Ovary (tissue), 9 donors: Measurements from ENCODE around the gene TCEANC2. TPM values are rescaled to one million over a fixed set of nuclear protein-coding genes. Genes with fewer than 3 reads are reported as not detected.

Experiments used
- DNase-seq, 5 donors: peaks; one replicate each; pipeline ENCODE4 v3.0.0-alpha.2; 2019 to 2020
- H3K27ac ChIP-seq, 2 donors: fragments of 200-600 bp; one replicate each; pipeline versions ENCODE4 v1.5.1 to v1.8.0; 2019 to 2022
- H3K27me3 ChIP-seq: fragments of 200-600 bp; one replicate; pipeline ENCODE4 v1.8.0; 2022
- H3K36me3 ChIP-seq: fragments of 200-600 bp; sonication (generic); one replicate; pipeline ENCODE4 v1.5.1; 2019
- H3K4me1 ChIP-seq: one replicate; pipeline ENCODE4 v1.8.1; 2013; ENCODE audit warnings: mild to moderate bottlenecking, moderate library complexity; ENCODE audit not compliant: insufficient read depth
- H3K4me3 ChIP-seq: fragments of 200-600 bp; sonication (generic); one replicate; pipeline ENCODE4 v1.5.1; 2017
- H3K9me3 ChIP-seq, 2 donors: fragments of 200-600 bp in 1 of 2; sonication (generic) in 1 of 2; one replicate each; pipeline versions ENCODE4 v1.5.1 to v1.8.1; 2013 to 2019; ENCODE audit warnings: mild to moderate bottlenecking in 1 of 2, moderate library complexity in 1 of 2
- EP300 ChIP-seq: sonication (generic); formaldehyde crosslinking; IDR thresholded peaks from one replicate; pipeline ENCODE4 v1.6.1; 2017; ENCODE audit warnings: antibody characterized with exemption
- POLR2A ChIP-seq: fragments of 450-650 bp; IDR thresholded peaks from one replicate; pipeline ENCODE4 v1.6.1; 2017; ENCODE audit warnings: antibody characterized with exemption, mild to moderate bottlenecking, moderate library complexity
- WGBS, 3 donors: extraction: QIAGEN DNeasy Blood & Tissue Kit in 1 of 3; methylation state at CpG; one replicate each; pipeline versions ENCODE4 v1.1.5 to v1.1.7; 2013 to 2017; 5-methylcytosine and 5-hydroxymethylcytosine counted together
- intact Hi-C, 4 donors: fragments of 100-400 bp; cut with DNase I; formaldehyde crosslinking; loops; one replicate each; pipeline versions ENCODE4 v1.11.0 to v1.15.1; 2022 to 2023
- polyA plus RNA-seq, 2 donors: library from polyadenylated mRNA; stranded (reverse); fragments of 200-250 nt in 1 of 2; fragments of 350-450 nt in 1 of 2; fragmentation: Illumina TruSeq in 1 of 2; extraction: RNeasy Lipid Tissue Mini Kit (QIAGEN cat#74804) in 1 of 2; gene quantifications; one replicate each; pipeline ENCODE4 v1.2.3, GENCODE V29; 2013 to 2014
- total RNA-seq, 7 donors: library from RNA; depleted of rRNA in 2 of 7; stranded (reverse); fragments of >200 nt in 2 of 7; fragmentation: NEBNext Ultra II Directional in 3 of 7; extraction: Animal tissue kit (Norgen Biotek cat#: 25700) in 3 of 7; gene quantifications; one replicate each; pipeline versions ENCODE4 v1.1.0 to v1.2.4, GENCODE V29; 2016 to 2023
- TF ChIP-seq, protein P1 (sequence below), 3 donors: fragments of 450-650 bp in 2 of 3; fragments of 200-600 bp in 1 of 3; IDR thresholded peaks; one replicate each; pipeline versions ENCODE4 v1.5.1 to v1.8.0; 2016 to 2022; ENCODE audit warnings: antibody characterized with exemption in 3 of 3, mild to moderate bottlenecking in 1 of 3
- donor health status: DM: no; HTN: no; CAD: no; lungs with moderate emphysema.
- donor health status: DM: no; HTN: no; CAD: no.
- donor health status: Bipolar disorder and iron deficiency.
- donor health status: DM: yes; HTN: yes; CAD: no.
- donor health status: DM: no; HTN: no; CAD: no.
- donor health status: DM: yes; HTN: yes; CAD: no.

TCEANC2 gene
- total and polyA plus RNA-seq, 9 donors, result 1.8 to 5.2 (median 3.0) TPM

DNA sequence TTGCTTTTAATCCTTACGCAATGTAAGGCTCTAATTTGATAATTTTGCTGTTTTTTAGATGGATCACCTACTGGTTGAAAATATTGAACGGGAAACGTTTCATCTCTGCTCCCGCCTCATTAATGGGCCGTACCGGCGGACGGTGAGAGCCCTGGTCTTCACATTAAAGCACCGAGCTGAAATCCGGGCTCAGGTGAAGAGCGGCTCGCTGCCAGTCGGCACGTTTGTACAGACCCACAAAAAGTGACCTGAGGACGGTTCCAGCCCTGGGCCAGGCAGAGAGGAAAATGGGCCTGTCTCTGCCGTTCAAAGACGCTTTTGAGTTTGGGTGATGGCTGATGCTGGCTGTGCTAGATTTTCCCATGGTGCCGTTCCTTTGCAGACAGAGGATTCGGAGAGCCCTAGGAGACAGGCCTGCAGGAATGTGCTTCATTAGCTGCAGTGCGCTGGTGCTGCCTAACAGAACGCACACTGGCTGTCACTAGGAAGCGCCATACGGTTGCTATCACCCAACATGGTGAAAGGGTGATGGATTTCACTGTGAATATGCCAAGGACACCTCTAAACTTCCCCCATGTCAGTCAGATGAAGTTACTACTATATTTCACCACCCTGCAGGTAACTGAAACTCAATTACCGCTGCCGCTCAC, 42.9 kb downstream of the TCEANC2 start:
- DNase-seq, result no peak
- H3K4me1 ChIP-seq, result no peaks in the 10 kb centered on the region
- intact Hi-C loops, result no loop called here
- H3K36me3 ChIP-seq, result no peaks in the 10 kb centered on the region
- H3K9me3 ChIP-seq, result no peaks in the 10 kb centered on the region
- H3K27me3 ChIP-seq, result no peaks in the 10 kb centered on the region
- H3K4me3 ChIP-seq, result no peak overlapping the region
- H3K27ac ChIP-seq, result no peak overlapping the region
- TF ChIP-seq, protein P1, sequence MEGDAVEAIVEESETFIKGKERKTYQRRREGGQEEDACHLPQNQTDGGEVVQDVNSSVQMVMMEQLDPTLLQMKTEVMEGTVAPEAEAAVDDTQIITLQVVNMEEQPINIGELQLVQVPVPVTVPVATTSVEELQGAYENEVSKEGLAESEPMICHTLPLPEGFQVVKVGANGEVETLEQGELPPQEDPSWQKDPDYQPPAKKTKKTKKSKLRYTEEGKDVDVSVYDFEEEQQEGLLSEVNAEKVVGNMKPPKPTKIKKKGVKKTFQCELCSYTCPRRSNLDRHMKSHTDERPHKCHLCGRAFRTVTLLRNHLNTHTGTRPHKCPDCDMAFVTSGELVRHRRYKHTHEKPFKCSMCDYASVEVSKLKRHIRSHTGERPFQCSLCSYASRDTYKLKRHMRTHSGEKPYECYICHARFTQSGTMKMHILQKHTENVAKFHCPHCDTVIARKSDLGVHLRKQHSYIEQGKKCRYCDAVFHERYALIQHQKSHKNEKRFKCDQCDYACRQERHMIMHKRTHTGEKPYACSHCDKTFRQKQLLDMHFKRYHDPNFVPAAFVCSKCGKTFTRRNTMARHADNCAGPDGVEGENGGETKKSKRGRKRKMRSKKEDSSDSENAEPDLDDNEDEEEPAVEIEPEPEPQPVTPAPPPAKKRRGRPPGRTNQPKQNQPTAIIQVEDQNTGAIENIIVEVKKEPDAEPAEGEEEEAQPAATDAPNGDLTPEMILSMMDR (IDR thresholded peaks at IDR 0.05), result no peak
- TF ChIP-seq EP300, result no peak
- no peak for TF ChIP-seq POLR2A
- WGBS, 3 donors, result 73 to 80% (median 76%) methylated on average over 25 of the region's 25 CpGs

DNA sequence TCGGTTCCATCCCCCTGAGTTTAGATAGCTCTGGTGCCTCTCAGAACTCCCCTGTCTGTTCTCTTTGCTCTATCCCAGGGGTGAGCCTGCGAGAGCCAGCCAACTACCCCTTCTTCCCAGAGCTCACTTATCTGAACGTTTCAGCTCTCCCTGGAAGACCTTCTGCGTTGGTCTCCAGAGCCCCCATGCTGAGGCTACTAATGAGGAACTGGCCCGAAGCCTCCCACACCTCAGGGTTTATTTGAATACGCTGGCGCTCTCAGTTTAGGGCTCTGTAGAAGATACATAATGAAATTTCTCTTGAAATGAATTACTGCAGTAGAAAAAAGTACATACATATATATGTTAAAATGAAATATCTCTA, 43.5 kb downstream of the TCEANC2 start:
- no peak for DNase-seq
- Histone ChIP-seq H3K4me1 (no peaks in the 10 kb centered on the region), H3K36me3 (no peaks in the 10 kb centered on the region), H3K4me3 (no peak overlapping the region), H3K27ac (no peak overlapping the region), H3K9me3 (no peaks in the 10 kb centered on the region), H3K27me3 (no peaks in the 10 kb centered on the region)
- intact Hi-C loops, result no loop called here
- 66 to 77% (median 75%) methylated on average over 7 of the region's 7 CpGs for WGBS, 3 donors
- TF ChIP-seq, protein P1 (IDR thresholded peaks at IDR 0.05), result no peak
- no peak for TF ChIP-seq POLR2A
- no peak for TF ChIP-seq EP300

DNA sequence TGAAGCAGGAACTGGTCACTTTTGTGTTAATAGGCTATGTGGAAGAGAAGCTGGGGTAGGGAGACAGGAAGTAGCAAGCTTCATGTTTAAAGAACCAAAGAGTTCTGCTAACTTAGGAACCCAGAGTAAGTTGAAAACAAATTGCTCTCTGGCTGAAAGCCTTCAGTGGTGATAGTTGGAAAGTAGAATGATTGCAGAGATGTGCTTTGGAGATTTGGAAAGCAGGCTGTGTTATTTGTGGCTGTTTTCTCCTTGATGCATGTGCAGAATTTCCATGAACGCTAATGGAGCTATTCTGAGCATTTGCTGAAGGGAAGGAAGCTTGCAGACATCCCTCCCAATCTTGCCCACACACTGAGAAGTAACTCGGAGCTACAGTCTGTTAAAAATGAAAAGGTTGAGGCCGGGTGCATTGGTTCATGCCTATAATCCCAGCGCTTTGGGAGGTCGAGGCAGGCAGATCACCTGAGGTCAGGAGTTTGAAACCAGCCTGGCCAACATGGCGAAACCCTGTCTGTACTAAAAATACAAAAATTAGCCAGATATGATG, 45.7 kb downstream of the TCEANC2 start:
- no peak for TF ChIP-seq EP300
- TF ChIP-seq, protein P1 (IDR thresholded peaks at IDR 0.05), result no peak
- TF ChIP-seq POLR2A, result no peak
- no peak overlapping the region for H3K27ac ChIP-seq
- DNase-seq, result no peak
- H3K4me1 ChIP-seq, result no peaks in the 10 kb centered on the region
- no peak overlapping the region for H3K4me3 ChIP-seq
- intact Hi-C loops, result no loop called here
- no peaks in the 10 kb centered on the region for H3K9me3 ChIP-seq
- no peaks in the 10 kb centered on the region for H3K36me3 ChIP-seq
- WGBS, 3 donors, result 77 to 83% (median 80%) methylated on average over 6 of the region's 6 CpGs
- no peaks in the 10 kb centered on the region for H3K27me3 ChIP-seq

DNA sequence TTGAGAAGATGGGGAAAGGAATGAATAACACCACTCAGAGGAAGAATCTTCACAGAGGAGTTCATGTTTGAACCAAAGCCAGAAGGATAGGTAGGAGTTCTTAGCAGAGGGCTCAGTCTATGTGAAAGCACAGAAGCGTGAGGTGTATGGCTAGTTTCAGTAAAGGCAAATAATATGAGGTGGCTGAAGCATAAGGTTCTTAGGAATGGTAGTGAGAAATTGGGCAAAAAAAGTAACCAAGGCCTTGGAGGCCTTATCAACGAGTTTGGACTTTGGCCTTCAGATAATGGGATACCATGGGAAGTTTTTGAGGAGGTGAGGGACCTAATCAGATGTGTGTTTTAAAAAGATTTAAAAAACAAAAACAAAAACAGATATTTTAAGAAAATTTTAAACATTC, 47.1 kb downstream of the TCEANC2 start:
- Histone ChIP-seq H3K4me3 (no peak overlapping the region), H3K27me3 (no peaks in the 10 kb centered on the region), H3K9me3 (no peaks in the 10 kb centered on the region), H3K27ac (no peak overlapping the region), H3K4me1 (no peaks in the 10 kb centered on the region), H3K36me3 (no peaks in the 10 kb centered on the region)
- 55 to 90% (median 68%) methylated on average over 2 of the region's 2 CpGs for WGBS, 3 donors
- TF ChIP-seq EP300, result no peak
- TF ChIP-seq, protein P1 (IDR thresholded peaks at IDR 0.05), result no peak
- no peak for DNase-seq
- intact Hi-C loops, result no loop called here
